GM12801 (cell line): ENCODE data around the gene HAUS3.

Experiments used
- CTCF ChIP-seq: IDR thresholded peaks from one replicate; pipeline ENCODE4 v1.5.1; 2011; ENCODE audit warnings: control low read depth; ENCODE audit not compliant: insufficient read length; ENCODE audit errors: extremely low read depth

Gene HAUS3

GRCh38 chr4:2212831-2213230 is 29.1 kb downstream of the HAUS3 start:
- no peak for TF ChIP-seq CTCF

DNA sequence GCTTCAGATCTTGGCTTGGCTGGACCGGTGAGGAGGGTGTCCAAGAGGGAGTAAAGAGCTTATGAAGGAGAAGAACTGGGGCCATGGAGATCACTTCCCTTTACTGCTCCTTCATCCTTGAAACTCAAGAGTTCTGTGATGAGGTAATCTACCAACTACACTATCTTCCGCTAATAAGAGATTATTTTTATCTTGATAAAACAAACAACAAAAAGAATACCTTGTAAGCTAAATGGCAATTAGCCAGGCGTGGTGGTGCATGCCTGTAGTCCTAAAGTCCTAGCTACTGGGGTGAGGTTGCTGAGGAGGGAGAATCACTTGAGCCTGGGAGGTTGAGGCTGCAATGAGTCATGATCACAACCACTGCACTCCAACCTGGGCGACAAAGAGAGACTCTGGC is 47.4 kb downstream of the HAUS3 start:
- TF ChIP-seq CTCF, result no peak

DNA sequence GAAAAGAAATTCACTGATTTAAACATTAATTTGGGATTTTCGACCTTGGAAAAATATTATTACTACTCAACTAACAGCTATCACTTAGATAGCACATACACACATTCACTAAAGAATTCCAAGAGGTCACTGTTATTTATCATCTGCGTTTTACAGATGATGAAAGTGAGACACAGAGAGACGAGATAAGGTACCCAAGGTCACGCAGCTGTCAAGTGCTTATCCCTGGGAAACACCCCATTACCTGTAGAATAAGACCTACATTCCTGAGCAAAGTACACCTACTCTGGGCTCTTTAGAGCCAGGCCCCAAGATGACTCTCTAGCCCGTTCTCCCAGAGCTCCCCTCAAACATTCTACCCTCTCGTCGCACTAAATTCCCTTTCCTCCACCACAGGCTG is 48.6 kb downstream of the HAUS3 start:
- no peak for TF ChIP-seq CTCF

GRCh38 chr4:2186865-2187172 is 55.1 kb downstream of the HAUS3 start:
- TF ChIP-seq CTCF, result no peak

GRCh38 chr4:2186133-2186864 is 55.6 kb downstream of the HAUS3 start:
- no peak for TF ChIP-seq CTCF

DNA sequence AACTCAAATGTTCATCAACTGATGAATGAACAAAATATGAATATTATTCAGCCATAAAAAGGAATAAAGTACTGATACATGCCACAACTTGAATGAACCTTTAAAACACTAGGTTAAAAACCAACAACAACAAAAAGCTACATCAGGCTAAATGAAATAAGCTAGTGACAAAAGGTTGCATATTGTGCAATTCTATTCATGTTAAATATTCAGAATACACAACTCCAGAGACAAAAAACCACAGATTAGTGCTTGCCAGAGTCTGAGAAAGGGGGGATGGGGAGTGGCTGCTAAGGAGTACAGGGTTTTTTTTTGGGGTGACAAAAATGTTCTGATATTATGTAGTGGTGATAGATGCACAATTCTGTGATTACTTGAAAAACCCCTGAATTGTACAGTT is 58.5 kb downstream of the HAUS3 start:
- no peak for TF ChIP-seq CTCF

- no peak for TF ChIP-seq CTCF
These were observed 58.9 kb downstream of the HAUS3 start for GRCh38 chr4:2182994-2183393.
